ENCODE results near the gene ATP11B. TPM values are rescaled to one million over a fixed set of nuclear protein-coding genes. Genes with fewer than 3 reads are reported as not detected.

Gene ATP11B
- total RNA-seq, 2 experiments from 2014 or later: 55.6 to 87.9 TPM

GRCh38 chr3:182803596-182803995 is 10.3 kb downstream of the ATP11B start:
- H4K20me1 ChIP-seq (ENCODE audit: insufficient read depth, low read length): peaks cover 18% of the 10 kb centered on the region
- no peaks in the 10 kb centered on the region for H3K9me2 ChIP-seq (ENCODE audit: insufficient read depth, low read length)
- no peak overlapping the region for H3K27ac ChIP-seq (ENCODE audit: low read depth, low read length, poor library complexity, severe bottlenecking)
- ChIA-PET CTCF (ENCODE audit: unreplicated experiment) (no interaction called here), POLR2A (interaction anchor here (0.6 to 0.8 kb wide), 2 partner anchors 12 to 152 kb away, joined by 4 to 7 read pairs; no protein-coding TSS in a partner anchor)
- TF ChIP-seq CTCF (conservative IDR thresholded peaks at IDR 0.05; ENCODE audit: low read length) (no peak), EZH2phosphoT487 (IDR thresholded peaks at IDR 0.05; ENCODE audit: borderline replicate concordance, low read depth, low read length) (no peak)
- intact Hi-C loops (cut with micrococcal nuclease; ENCODE audit: unreplicated experiment): no loop called here
- H3K9me3 ChIP-seq (ENCODE audit: low read length): no peaks in the 10 kb centered on the region
- no peak for DNase-seq (ENCODE audit: low spot score)
- peaks cover 8% of the 10 kb centered on the region for H3K4me1 ChIP-seq (ENCODE audit: insufficient read depth, low read length, poor library complexity, severe bottlenecking)
- BruUV-seq (replicated peaks): no TSS peak
- no peak overlapping the region for H2AFZ ChIP-seq (ENCODE audit: low read length)
- H3K36me3 ChIP-seq (ENCODE audit: insufficient read depth, low read length): no peaks in the 10 kb centered on the region
- H3K79me2 ChIP-seq (ENCODE audit: insufficient read depth, low read depth, low read length): peaks cover 98% of the 10 kb centered on the region
- no peak overlapping the region for H3K4me3 ChIP-seq (ENCODE audit: low read depth, low read length, poor library complexity, severe bottlenecking)
- no peak overlapping the region for H3K4me2 ChIP-seq (ENCODE audit: low read length)

- DNase-seq (ENCODE audit: low spot score): no peak
- peaks cover 6% of the 10 kb centered on the region for H3K4me1 ChIP-seq (ENCODE audit: insufficient read depth, low read length, poor library complexity, severe bottlenecking)
- H2AFZ ChIP-seq (ENCODE audit: low read length): no peak overlapping the region
- H3K36me3 ChIP-seq (ENCODE audit: insufficient read depth, low read length): no peaks in the 10 kb centered on the region
- no peaks in the 10 kb centered on the region for H3K9me2 ChIP-seq (ENCODE audit: insufficient read depth, low read length)
- peaks cover 99% of the 10 kb centered on the region for H3K79me2 ChIP-seq (ENCODE audit: insufficient read depth, low read depth, low read length)
- H3K9me3 ChIP-seq (ENCODE audit: low read length): no peaks in the 10 kb centered on the region
- no peak overlapping the region for H3K4me2 ChIP-seq (ENCODE audit: low read length)
- BruUV-seq (replicated peaks): no TSS peak
- H3K4me3 ChIP-seq (ENCODE audit: low read depth, low read length, poor library complexity, severe bottlenecking): no peak overlapping the region
- ChIA-PET POLR2A (interaction anchor here (0.6 to 1.2 kb wide), 6 partner anchors 8 to 873 kb away, joined by 3 to 5 read pairs (median 4); no protein-coding TSS in a partner anchor), CTCF (ENCODE audit: unreplicated experiment) (no interaction called here)
- H3K27ac ChIP-seq (ENCODE audit: low read depth, low read length, poor library complexity, severe bottlenecking): no peak overlapping the region
- peaks cover 21% of the 10 kb centered on the region; the same call in 1 of the 2 replicates for H4K20me1 ChIP-seq (ENCODE audit: insufficient read depth, low read length)
- intact Hi-C loops (cut with micrococcal nuclease; ENCODE audit: unreplicated experiment): no loop called here
- TF ChIP-seq CTCF (conservative IDR thresholded peaks at IDR 0.05; ENCODE audit: low read length): no peak
- no peak for TF ChIP-seq EZH2phosphoT487 (IDR thresholded peaks at IDR 0.05; ENCODE audit: borderline replicate concordance, low read depth, low read length)
Measured at GRCh38 chr3:182807061-182807460, 13.8 kb downstream of the ATP11B start.

GRCh38 chr3:182808041-182808770 is 14.9 kb downstream of the ATP11B start:
- no TSS peak for BruUV-seq (replicated peaks)
- Histone ChIP-seq H3K9me3 (ENCODE audit: low read length) (no peaks in the 10 kb centered on the region), H3K27ac (ENCODE audit: low read depth, low read length, poor library complexity, severe bottlenecking) (no peak overlapping the region), H3K4me1 (ENCODE audit: insufficient read depth, low read length, poor library complexity, severe bottlenecking) (no peaks in the 10 kb centered on the region), H4K20me1 (ENCODE audit: insufficient read depth, low read length) (peaks cover 14% of the 10 kb centered on the region; the same call in 1 of the 2 replicates), H3K9me2 (ENCODE audit: insufficient read depth, low read length) (no peaks in the 10 kb centered on the region), H3K79me2 (ENCODE audit: insufficient read depth, low read depth, low read length) (peaks cover 99% of the 10 kb centered on the region), H3K4me3 (ENCODE audit: low read depth, low read length, poor library complexity, severe bottlenecking) (no peak overlapping the region), H3K36me3 (ENCODE audit: insufficient read depth, low read length) (peaks cover 6% of the 10 kb centered on the region; the same call in 1 of the 2 replicates), H3K4me2 (ENCODE audit: low read length) (no peak overlapping the region), H2AFZ (ENCODE audit: low read length) (no peak overlapping the region)
- CTCF ChIA-PET (ENCODE audit: unreplicated experiment): no interaction called here
- POLR2A ChIA-PET: interaction anchor here (1.1 to 1.2 kb wide), 2 partner anchors 9 to 13 kb away, joined by 3 to 5 read pairs; no protein-coding TSS in a partner anchor
- DNase-seq (ENCODE audit: low spot score): no peak
- intact Hi-C loops (cut with micrococcal nuclease; ENCODE audit: unreplicated experiment): no loop called here
- TF ChIP-seq EZH2phosphoT487 (IDR thresholded peaks at IDR 0.05; ENCODE audit: borderline replicate concordance, low read depth, low read length) (no peak), CTCF (conservative IDR thresholded peaks at IDR 0.05; ENCODE audit: low read length) (no peak)

Data from OCI-LY7 (cell line).